Uterus (tissue), 4 donors: ENCODE measurements around the gene MLLT10. TPM values are rescaled to one million over a fixed set of nuclear protein-coding genes. Genes with fewer than 3 reads are reported as not detected.

Experiments
- DNase-seq, 2 donors: peaks; one replicate each; pipeline ENCODE4 v3.0.0-alpha.2; 2019 to 2020
- H3K27ac ChIP-seq, 2 donors: fragments of 200-600 bp; sonication (generic); 1 replicate in 1 of 2; 2 replicates in 1 of 2; pipeline ENCODE4 v1.5.1; 2016 to 2018
- H3K27me3 ChIP-seq, 2 donors: fragments of 200-600 bp; sonication (generic); one replicate each; pipeline ENCODE4 v1.5.1; 2018 to 2019; ENCODE audit warnings: control low read depth in 1 of 2
- H3K36me3 ChIP-seq, 2 donors: fragments of 200-600 bp; sonication (generic); one replicate each; pipeline ENCODE4 v1.5.1; 2019; ENCODE audit warnings: control low read depth in 1 of 2
- H3K4me1 ChIP-seq, 2 donors: fragments of 200-600 bp; sonication (generic); one replicate each; pipeline ENCODE4 v1.5.1; 2018 to 2019; ENCODE audit warnings: control low read depth in 1 of 2
- H3K4me3 ChIP-seq, 2 donors: fragments of 200-600 bp; sonication (generic); 1 replicate in 1 of 2; 2 replicates in 1 of 2; pipeline ENCODE4 v1.5.1; 2018 to 2019; ENCODE audit warnings: mild to moderate bottlenecking in 1 of 2
- H3K9me3 ChIP-seq, 2 donors: fragments of 200-600 bp; sonication (generic); one replicate each; pipeline ENCODE4 v1.5.1; 2019; ENCODE audit warnings: control low read depth in 1 of 2
- CTCF ChIP-seq, 4 experiments: fragments of 200-600 bp in 2 of 4; fragments of 450-650 bp in 2 of 4; sonication (generic) in 2 of 4; IDR thresholded peaks; one replicate each; pipeline ENCODE4 v1.5.1; 2016 to 2019; ENCODE audit warnings: antibody characterized with exemption in 4 of 4, mild to moderate bottlenecking in 2 of 4, moderate library complexity in 1 of 4
- POLR2A ChIP-seq, 2 donors: fragments of 450-650 bp; IDR thresholded peaks; one replicate each; pipeline ENCODE4 v1.6.1; 2016; ENCODE audit warnings: antibody characterized with exemption in 2 of 2, mild to moderate bottlenecking in 1 of 2, moderate library complexity in 1 of 2
- intact Hi-C: fragments of 100-400 bp; cut with DNase I; formaldehyde crosslinking; loops from one replicate; pipeline ENCODE4 v1.15.1; 2023; ENCODE audit warnings: low total_unique reads
- total RNA-seq, 4 donors: library from RNA; depleted of rRNA in 3 of 4; stranded (reverse); fragments of >200 nt in 3 of 4; gene quantifications; one replicate each; pipeline versions ENCODE4 v1.1.0 to v1.2.4, GENCODE V29; 2014 to 2023
- donor health status: DM: yes; HTN: yes; CAD: no.

The MLLT10 gene
- total RNA-seq, 4 donors from 2014 or later = 34.1 to 71.2 (median 59.8) TPM

- intact Hi-C loops = no loop called here
- no peak for DNase-seq
- Histone ChIP-seq H3K36me3 (no peaks in the 10 kb centered on the region), H3K9me3 (no peaks in the 10 kb centered on the region), H3K4me1 (no peaks in the 10 kb centered on the region), H3K27me3 (no peaks in the 10 kb centered on the region), H3K4me3 (no peak overlapping the region), H3K27ac (no peak overlapping the region)
- TF ChIP-seq POLR2A (IDR thresholded peaks at IDR 0.05) (no peak), CTCF (IDR thresholded peaks at IDR 0.05) (no peak)
Measured at GRCh38 chr10:21624951-21625350, 90.9 kb downstream of the MLLT10 start.

- no peaks in the 10 kb centered on the region for H3K9me3 ChIP-seq
- DNase-seq = no peak
- no peaks in the 10 kb centered on the region for H3K4me1 ChIP-seq
- H3K27ac ChIP-seq = no peak overlapping the region
- no peaks in the 10 kb centered on the region for H3K36me3 ChIP-seq
- H3K27me3 ChIP-seq = no peaks in the 10 kb centered on the region
- intact Hi-C loops = no loop called here
- H3K4me3 ChIP-seq = no peak overlapping the region
- TF ChIP-seq CTCF (IDR thresholded peaks at IDR 0.05) (no peak), POLR2A (IDR thresholded peaks at IDR 0.05) (no peak)
Measured at GRCh38 chr10:21625623-21626229, 91.7 kb downstream of the MLLT10 start.

- no peak for TF ChIP-seq POLR2A (IDR thresholded peaks at IDR 0.05)
- TF ChIP-seq CTCF (IDR thresholded peaks at IDR 0.05) = no peak
- no peak for DNase-seq
- no peak overlapping the region for H3K27ac ChIP-seq
- H3K36me3 ChIP-seq = no peaks in the 10 kb centered on the region
- no peaks in the 10 kb centered on the region for H3K9me3 ChIP-seq
- H3K27me3 ChIP-seq = no peaks in the 10 kb centered on the region
- H3K4me3 ChIP-seq = no peak overlapping the region
- H3K4me1 ChIP-seq = no peaks in the 10 kb centered on the region
- intact Hi-C loops = no loop called here
Measured at GRCh38 chr10:21626457-21627161, 92.6 kb downstream of the MLLT10 start.

- H3K4me1 ChIP-seq = no peaks in the 10 kb centered on the region
Measured at GRCh38 chr10:21627331-21627730, 93.3 kb downstream of the MLLT10 start.

More at GRCh38 chr10:21627331-21627730, 93.3 kb downstream of the MLLT10 start:
- Histone ChIP-seq H3K4me3 (no peak overlapping the region), H3K9me3 (no peaks in the 10 kb centered on the region), H3K36me3 (no peaks in the 10 kb centered on the region), H3K27ac (no peak overlapping the region), H3K27me3 (no peaks in the 10 kb centered on the region)
- DNase-seq = no peak
- TF ChIP-seq POLR2A (IDR thresholded peaks at IDR 0.05) (no peak), CTCF (IDR thresholded peaks at IDR 0.05) (no peak)
- intact Hi-C loops = no loop called here
